Measurements from ENCODE around the gene PSAPL1. TPM values are rescaled to one million over a fixed set of nuclear protein-coding genes. Genes with fewer than 3 reads are reported as not detected.

The PSAPL1 gene
- total RNA-seq (2012; rRNA removed) = not detected in 2 replicates

- H3K27me3 ChIP-seq (ENCODE audit: control insufficient read depth, insufficient read depth, low read length) = no peaks in the 10 kb centered on the region
- no peak within 1 kb of the TSS for H3K4me3 ChIP-seq (ENCODE audit: low read length)
- H3K36me3 ChIP-seq (ENCODE audit: insufficient read depth, low read length) = no peaks in the 10 kb centered on the region
- no peak within 1 kb of the TSS for H3K9ac ChIP-seq (ENCODE audit: low read depth, low read length)
- no peak within 1 kb of the TSS for H3K4me2 ChIP-seq (ENCODE audit: low read length)
- H3K9me3 ChIP-seq (replicated peaks; ENCODE audit: low read length) = no peaks in the 10 kb centered on the region
- no peaks in the 10 kb centered on the region for H3K4me1 ChIP-seq (ENCODE audit: control insufficient read depth, insufficient read depth, low read length)
Observed at GRCh38 chr4:7434766-7435150, at the start of gene PSAPL1. PSAPL1 (minus strand) TSS chr4:7434930; CDS start chr4:7434879, 51 bp downstream.

- Histone ChIP-seq H3K4me3 (ENCODE audit: low read length) (no peak overlapping the region), H3K36me3 (ENCODE audit: insufficient read depth, low read length) (no peaks in the 10 kb centered on the region), H3K9ac (ENCODE audit: low read depth, low read length) (no peak overlapping the region), H3K9me3 (replicated peaks; ENCODE audit: low read length) (no peaks in the 10 kb centered on the region), H3K4me1 (ENCODE audit: control insufficient read depth, insufficient read depth, low read length) (no peaks in the 10 kb centered on the region), H3K4me2 (ENCODE audit: low read length) (no peak overlapping the region), H3K27me3 (ENCODE audit: control insufficient read depth, insufficient read depth, low read length) (no peaks in the 10 kb centered on the region)
Observed at GRCh38 chr4:7481227-7481626, 46.5 kb upstream of the PSAPL1 start.

GRCh38 chr4:7480423-7480822 lies 45.7 kb upstream of the PSAPL1 start:
- H3K9me3 ChIP-seq (replicated peaks; ENCODE audit: low read length) = no peaks in the 10 kb centered on the region
- H3K4me1 ChIP-seq (ENCODE audit: control insufficient read depth, insufficient read depth, low read length) = no peaks in the 10 kb centered on the region
- no peaks in the 10 kb centered on the region for H3K36me3 ChIP-seq (ENCODE audit: insufficient read depth, low read length)
- H3K27me3 ChIP-seq (ENCODE audit: control insufficient read depth, insufficient read depth, low read length) = no peaks in the 10 kb centered on the region
- no peak overlapping the region for H3K4me3 ChIP-seq (ENCODE audit: low read length)
- H3K4me2 ChIP-seq (ENCODE audit: low read length) = no peak overlapping the region
- no peak overlapping the region for H3K9ac ChIP-seq (ENCODE audit: low read depth, low read length)

GRCh38 chr4:7478665-7479064 lies 43.9 kb upstream of the PSAPL1 start:
- no peak overlapping the region for H3K4me2 ChIP-seq (ENCODE audit: low read length)

GRCh38 chr4:7477695-7478094 lies 43.0 kb upstream of the PSAPL1 start:
- H3K36me3 ChIP-seq (ENCODE audit: insufficient read depth, low read length) = no peaks in the 10 kb centered on the region
- no peaks in the 10 kb centered on the region for H3K27me3 ChIP-seq (ENCODE audit: control insufficient read depth, insufficient read depth, low read length)
- no peaks in the 10 kb centered on the region for H3K4me1 ChIP-seq (ENCODE audit: control insufficient read depth, insufficient read depth, low read length)
- no peak overlapping the region for H3K4me2 ChIP-seq (ENCODE audit: low read length)
- H3K4me3 ChIP-seq (ENCODE audit: low read length) = no peak overlapping the region
- no peaks in the 10 kb centered on the region for H3K9me3 ChIP-seq (replicated peaks; ENCODE audit: low read length)
- H3K9ac ChIP-seq (ENCODE audit: low read depth, low read length) = no peak overlapping the region

More at GRCh38 chr4:7478665-7479064, 43.9 kb upstream of the PSAPL1 start:
- Histone ChIP-seq H3K9ac (ENCODE audit: low read depth, low read length) (no peak overlapping the region), H3K27me3 (ENCODE audit: control insufficient read depth, insufficient read depth, low read length) (no peaks in the 10 kb centered on the region), H3K4me1 (ENCODE audit: control insufficient read depth, insufficient read depth, low read length) (no peaks in the 10 kb centered on the region), H3K36me3 (ENCODE audit: insufficient read depth, low read length) (no peaks in the 10 kb centered on the region), H3K9me3 (replicated peaks; ENCODE audit: low read length) (no peaks in the 10 kb centered on the region), H3K4me3 (ENCODE audit: low read length) (no peak overlapping the region)

GRCh38 chr4:7476820-7477219 lies 42.1 kb upstream of the PSAPL1 start:
- Histone ChIP-seq H3K27me3 (ENCODE audit: control insufficient read depth, insufficient read depth, low read length) (no peaks in the 10 kb centered on the region), H3K4me1 (ENCODE audit: control insufficient read depth, insufficient read depth, low read length) (no peaks in the 10 kb centered on the region), H3K4me2 (ENCODE audit: low read length) (no peak overlapping the region), H3K4me3 (ENCODE audit: low read length) (no peak overlapping the region), H3K36me3 (ENCODE audit: insufficient read depth, low read length) (no peaks in the 10 kb centered on the region), H3K9me3 (replicated peaks; ENCODE audit: low read length) (no peaks in the 10 kb centered on the region), H3K9ac (ENCODE audit: low read depth, low read length) (no peak overlapping the region)

- no peak overlapping the region for H3K4me2 ChIP-seq (ENCODE audit: low read length)
- no peaks in the 10 kb centered on the region for H3K4me1 ChIP-seq (ENCODE audit: control insufficient read depth, insufficient read depth, low read length)
- H3K9me3 ChIP-seq (replicated peaks; ENCODE audit: low read length) = no peaks in the 10 kb centered on the region
- no peaks in the 10 kb centered on the region for H3K27me3 ChIP-seq (ENCODE audit: control insufficient read depth, insufficient read depth, low read length)
- H3K36me3 ChIP-seq (ENCODE audit: insufficient read depth, low read length) = no peaks in the 10 kb centered on the region
- H3K9ac ChIP-seq (ENCODE audit: low read depth, low read length) = no peak overlapping the region
- no peak overlapping the region for H3K4me3 ChIP-seq (ENCODE audit: low read length)
Observed at GRCh38 chr4:7475207-7475606, 40.5 kb upstream of the PSAPL1 start.

- Histone ChIP-seq H3K27me3 (ENCODE audit: control insufficient read depth, insufficient read depth, low read length) (no peaks in the 10 kb centered on the region), H3K9ac (ENCODE audit: low read depth, low read length) (no peak overlapping the region), H3K36me3 (ENCODE audit: insufficient read depth, low read length) (no peaks in the 10 kb centered on the region), H3K9me3 (replicated peaks; ENCODE audit: low read length) (no peaks in the 10 kb centered on the region), H3K4me1 (ENCODE audit: control insufficient read depth, insufficient read depth, low read length) (no peaks in the 10 kb centered on the region), H3K4me3 (ENCODE audit: low read length) (no peak overlapping the region), H3K4me2 (ENCODE audit: low read length) (no peak overlapping the region)
Observed at GRCh38 chr4:7474320-7474719, 39.6 kb upstream of the PSAPL1 start.

- Histone ChIP-seq H3K4me1 (ENCODE audit: control insufficient read depth, insufficient read depth, low read length) (no peaks in the 10 kb centered on the region), H3K9ac (ENCODE audit: low read depth, low read length) (no peak overlapping the region), H3K4me3 (ENCODE audit: low read length) (no peak overlapping the region), H3K4me2 (ENCODE audit: low read length) (no peak overlapping the region), H3K36me3 (ENCODE audit: insufficient read depth, low read length) (no peaks in the 10 kb centered on the region), H3K9me3 (replicated peaks; ENCODE audit: low read length) (no peaks in the 10 kb centered on the region), H3K27me3 (ENCODE audit: control insufficient read depth, insufficient read depth, low read length) (no peaks in the 10 kb centered on the region)
Observed at GRCh38 chr4:7473081-7473480, 38.4 kb upstream of the PSAPL1 start.

- H3K36me3 ChIP-seq (ENCODE audit: insufficient read depth, low read length) = no peaks in the 10 kb centered on the region
- H3K27me3 ChIP-seq (ENCODE audit: control insufficient read depth, insufficient read depth, low read length) = no peaks in the 10 kb centered on the region
Observed at GRCh38 chr4:7472442-7473013, 37.8 kb upstream of the PSAPL1 start.

GRCh38 chr4:7470522-7471128 lies 35.9 kb upstream of the PSAPL1 start:
- Histone ChIP-seq H3K27me3 (ENCODE audit: control insufficient read depth, insufficient read depth, low read length) (no peaks in the 10 kb centered on the region), H3K4me1 (ENCODE audit: control insufficient read depth, insufficient read depth, low read length) (no peaks in the 10 kb centered on the region), H3K9me3 (replicated peaks; ENCODE audit: low read length) (no peaks in the 10 kb centered on the region), H3K4me3 (ENCODE audit: low read length) (no peak overlapping the region), H3K9ac (ENCODE audit: low read depth, low read length) (no peak overlapping the region), H3K4me2 (ENCODE audit: low read length) (no peak overlapping the region), H3K36me3 (ENCODE audit: insufficient read depth, low read length) (no peaks in the 10 kb centered on the region)

More at GRCh38 chr4:7472442-7473013, 37.8 kb upstream of the PSAPL1 start:
- no peak overlapping the region for H3K9ac ChIP-seq (ENCODE audit: low read depth, low read length)
- H3K4me3 ChIP-seq (ENCODE audit: low read length) = no peak overlapping the region
- H3K4me2 ChIP-seq (ENCODE audit: low read length) = no peak overlapping the region
- H3K9me3 ChIP-seq (replicated peaks; ENCODE audit: low read length) = no peaks in the 10 kb centered on the region
- no peaks in the 10 kb centered on the region for H3K4me1 ChIP-seq (ENCODE audit: control insufficient read depth, insufficient read depth, low read length)

GRCh38 chr4:7470111-7470510 lies 35.4 kb upstream of the PSAPL1 start:
- H3K36me3 ChIP-seq (ENCODE audit: insufficient read depth, low read length) = no peaks in the 10 kb centered on the region
- no peak overlapping the region for H3K4me3 ChIP-seq (ENCODE audit: low read length)
- no peaks in the 10 kb centered on the region for H3K4me1 ChIP-seq (ENCODE audit: control insufficient read depth, insufficient read depth, low read length)
- no peaks in the 10 kb centered on the region for H3K27me3 ChIP-seq (ENCODE audit: control insufficient read depth, insufficient read depth, low read length)
- no peaks in the 10 kb centered on the region for H3K9me3 ChIP-seq (replicated peaks; ENCODE audit: low read length)
- no peak overlapping the region for H3K4me2 ChIP-seq (ENCODE audit: low read length)
- no peak overlapping the region for H3K9ac ChIP-seq (ENCODE audit: low read depth, low read length)
